Colon (tissue), 2 donors: Measurements from ENCODE around the gene SORBS1.

Source experiments
- FAIRE-seq: peaks from 2 replicates; lab custom pipeline; 2012; peaks lifted over from hg19 to GRCh38; lab: Jason Lieb, UNC
- donor health status: control.
- donor health status: control.

The SORBS1 gene

GRCh38 chr10:95539560-95540284, 21.4 kb downstream of the SORBS1 start:
- no peak for FAIRE-seq

- no peak for FAIRE-seq
Observed at GRCh38 chr10:95538412-95538811, 22.8 kb downstream of the SORBS1 start.

- FAIRE-seq: no peak
Observed at GRCh38 chr10:95537542-95537927, 23.6 kb downstream of the SORBS1 start.

- FAIRE-seq: no peak
Observed at GRCh38 chr10:95536894-95537541, 24.2 kb downstream of the SORBS1 start.

GRCh38 chr10:95536017-95536416, 25.2 kb downstream of the SORBS1 start:
- no peak for FAIRE-seq

GRCh38 chr10:95535526-95535925, 25.6 kb downstream of the SORBS1 start:
- no peak for FAIRE-seq

GRCh38 chr10:95533590-95533989, 27.6 kb downstream of the SORBS1 start:
- FAIRE-seq: no peak

- FAIRE-seq: no peak
Observed at GRCh38 chr10:95532536-95532935, 28.6 kb downstream of the SORBS1 start.

- no peak for FAIRE-seq
Observed at GRCh38 chr10:95531994-95532399, 29.2 kb downstream of the SORBS1 start.

- FAIRE-seq: no peak
Observed at GRCh38 chr10:95531058-95531809, 29.9 kb downstream of the SORBS1 start.

- no peak for FAIRE-seq
Observed at GRCh38 chr10:95530561-95530960, 30.6 kb downstream of the SORBS1 start.

GRCh38 chr10:95530029-95530428, 31.1 kb downstream of the SORBS1 start:
- FAIRE-seq: no peak

- no peak for FAIRE-seq
Observed at GRCh38 chr10:95526044-95526443, 35.1 kb downstream of the SORBS1 start.

- no peak for FAIRE-seq
Observed at GRCh38 chr10:95525033-95525418, 36.1 kb downstream of the SORBS1 start.

- FAIRE-seq: no peak
Observed at GRCh38 chr10:95524358-95525032, 36.7 kb downstream of the SORBS1 start.

GRCh38 chr10:95522117-95522516, 39.1 kb downstream of the SORBS1 start:
- FAIRE-seq: no peak

- no peak for FAIRE-seq
Observed at GRCh38 chr10:95520617-95521016, 40.6 kb downstream of the SORBS1 start.

- FAIRE-seq: no peak
Observed at GRCh38 chr10:95518455-95519452, 42.4 kb downstream of the SORBS1 start.

- no peak for FAIRE-seq
Observed at GRCh38 chr10:95517536-95518454, 43.4 kb downstream of the SORBS1 start.

GRCh38 chr10:95516774-95517373, 44.3 kb downstream of the SORBS1 start:
- no peak for FAIRE-seq
